OCI-LY3 (cell line): ENCODE results near the gene DCC.

ENCODE experiments used
- H2AFZ ChIP-seq: fragments of 200-600, 300-600 bp; shearing (Covaris generic); 2 replicates; pipeline ENCODE4 v1.6.0; 2014; ENCODE audit warnings: antibody characterized with exemption, low read depth, low read length
- H3K27ac ChIP-seq: fragments of 200-600, 300-600 bp; sonication (generic); 2 replicates; pipeline ENCODE4 v1.5.1; 2014; ENCODE audit warnings: mild to moderate bottlenecking, low read length, moderate library complexity, mixed read lengths
- H3K27me3 ChIP-seq: fragments of 200-600, 300-600 bp; sonication (generic); 2 replicates; pipeline ENCODE4 v1.6.1; 2014; ENCODE audit warnings: low read depth, low read length, mixed read lengths
- H3K36me3 ChIP-seq: fragments of 200-600, 300-600 bp; sonication (generic); replicated peaks from 2 replicates; pipeline ENCODE3; 2014; ENCODE audit warnings: low read depth, low read length, mixed read lengths
- H3K4me1 ChIP-seq: fragments of 300-600, 200-600 bp; sonication (generic); 2 replicates; pipeline ENCODE4 v1.6.1; 2014; ENCODE audit warnings: low read length, mixed read lengths
- H3K4me2 ChIP-seq: fragments of 200-600, 300-600 bp; sonication (generic); 2 replicates; pipeline ENCODE4 v1.6.1; 2014; ENCODE audit warnings: low read length, mixed read lengths
- H3K4me3 ChIP-seq: fragments of 300-600, 200-600 bp; sonication (generic); 2 replicates; pipeline ENCODE4 v1.5.1; 2014; ENCODE audit warnings: antibody characterized with exemption, mild to moderate bottlenecking, low read length, moderate library complexity
- H3K79me2 ChIP-seq: fragments of 300-600, 200-600 bp; shearing (Covaris generic); 2 replicates; pipeline ENCODE4 v1.6.1; 2014; ENCODE audit warnings: mild to moderate bottlenecking, low read length, mixed read lengths
- H3K9ac ChIP-seq: fragments of 300-600, 200-600 bp; shearing (Covaris generic); 2 replicates; pipeline ENCODE4 v1.6.0; 2014; ENCODE audit warnings: mild to moderate bottlenecking, low read length, moderate library complexity
- H3K9me3 ChIP-seq: fragments of 200-600, 300-600 bp; shearing (Covaris generic); 2 replicates; pipeline ENCODE4 v1.6.1; 2014; ENCODE audit warnings: low read length, mixed read lengths; ENCODE audit not compliant: insufficient read depth
- H4K20me1 ChIP-seq: fragments of 200-600, 300-600 bp; sonication (generic); 2 replicates; pipeline ENCODE4 v1.6.1; 2016; ENCODE audit warnings: low read length, mixed read lengths; ENCODE audit not compliant: insufficient read depth
- EZH2phosphoT487 ChIP-seq: fragments of 200-600 bp; shearing (Covaris generic); IDR thresholded peaks from 2 replicates; pipeline ENCODE4 v1.6.1; 2018; ENCODE audit warnings: antibody characterized with exemption, mixed run types, low read depth
- TF ChIP-seq, protein P1 (sequence below): fragments of 200-600, 300-600 bp; sonication (generic); IDR thresholded peaks from 2 replicates; pipeline ENCODE4 v1.5.1; 2014; ENCODE audit warnings: antibody characterized with exemption, low read length, low read depth

The DCC gene

DNA sequence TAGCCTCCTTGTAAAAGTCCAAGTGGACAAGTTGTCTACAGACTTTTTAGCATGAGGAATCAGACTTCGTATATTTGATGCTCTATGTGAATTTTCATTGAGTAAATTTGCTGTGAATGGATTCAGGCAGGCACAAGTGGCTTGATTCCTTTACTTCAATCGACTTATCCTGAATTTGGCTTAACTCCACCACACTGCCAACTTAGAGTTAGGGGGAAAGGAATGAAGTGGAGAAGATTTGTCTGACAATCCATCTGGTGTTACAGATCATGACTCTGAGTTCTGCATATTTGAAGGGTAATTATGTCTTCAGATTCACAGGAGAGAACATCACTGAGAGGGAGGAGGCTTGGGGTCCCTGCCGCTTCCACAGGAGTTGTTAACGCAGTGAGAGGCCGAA is 829.3 kb downstream of the DCC start:
- TF ChIP-seq EZH2phosphoT487, result no peak
- TF ChIP-seq, protein P1, sequence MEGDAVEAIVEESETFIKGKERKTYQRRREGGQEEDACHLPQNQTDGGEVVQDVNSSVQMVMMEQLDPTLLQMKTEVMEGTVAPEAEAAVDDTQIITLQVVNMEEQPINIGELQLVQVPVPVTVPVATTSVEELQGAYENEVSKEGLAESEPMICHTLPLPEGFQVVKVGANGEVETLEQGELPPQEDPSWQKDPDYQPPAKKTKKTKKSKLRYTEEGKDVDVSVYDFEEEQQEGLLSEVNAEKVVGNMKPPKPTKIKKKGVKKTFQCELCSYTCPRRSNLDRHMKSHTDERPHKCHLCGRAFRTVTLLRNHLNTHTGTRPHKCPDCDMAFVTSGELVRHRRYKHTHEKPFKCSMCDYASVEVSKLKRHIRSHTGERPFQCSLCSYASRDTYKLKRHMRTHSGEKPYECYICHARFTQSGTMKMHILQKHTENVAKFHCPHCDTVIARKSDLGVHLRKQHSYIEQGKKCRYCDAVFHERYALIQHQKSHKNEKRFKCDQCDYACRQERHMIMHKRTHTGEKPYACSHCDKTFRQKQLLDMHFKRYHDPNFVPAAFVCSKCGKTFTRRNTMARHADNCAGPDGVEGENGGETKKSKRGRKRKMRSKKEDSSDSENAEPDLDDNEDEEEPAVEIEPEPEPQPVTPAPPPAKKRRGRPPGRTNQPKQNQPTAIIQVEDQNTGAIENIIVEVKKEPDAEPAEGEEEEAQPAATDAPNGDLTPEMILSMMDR, result no peak
- Histone ChIP-seq H3K4me1 (peaks cover 18% of the 10 kb centered on the region), H3K4me3 (no peak overlapping the region), H3K79me2 (no peaks in the 10 kb centered on the region), H4K20me1 (no peaks in the 10 kb centered on the region), H3K36me3 (no peaks in the 10 kb centered on the region), H3K27ac (no peak overlapping the region), H2AFZ (no peak overlapping the region), H3K9ac (no peak overlapping the region), H3K9me3 (no peaks in the 10 kb centered on the region), H3K27me3 (no peaks in the 10 kb centered on the region), H3K4me2 (no peak overlapping the region)

DNA sequence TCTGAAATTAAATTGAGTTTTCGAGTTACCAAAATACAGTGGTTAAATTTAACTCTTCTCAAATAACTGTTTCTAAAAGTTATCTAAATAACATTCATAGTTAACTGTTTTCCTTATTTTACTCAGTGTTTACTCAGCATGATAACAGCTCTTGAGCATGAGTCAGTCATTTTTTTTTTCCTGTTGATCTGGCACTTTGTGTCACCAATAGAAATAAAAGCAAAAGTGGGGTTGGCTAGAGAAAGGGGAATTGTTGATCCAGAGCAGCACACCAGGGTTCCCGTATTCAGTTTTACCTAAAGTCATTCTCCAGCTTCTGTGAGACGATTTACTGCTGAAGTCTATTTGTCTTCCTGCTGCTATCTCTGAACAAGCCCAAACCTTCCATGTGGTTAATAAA is 851.6 kb downstream of the DCC start:
- H3K4me1 ChIP-seq, result no peaks in the 10 kb centered on the region
- H3K4me3 ChIP-seq, result no peak overlapping the region
- TF ChIP-seq, protein P1, result no peak
- no peak for TF ChIP-seq EZH2phosphoT487
- H2AFZ ChIP-seq, result no peak overlapping the region
- no peaks in the 10 kb centered on the region for H3K27me3 ChIP-seq
- H4K20me1 ChIP-seq, result no peaks in the 10 kb centered on the region
- no peaks in the 10 kb centered on the region for H3K36me3 ChIP-seq
- no peaks in the 10 kb centered on the region for H3K79me2 ChIP-seq
- H3K9me3 ChIP-seq, result no peaks in the 10 kb centered on the region
- no peak overlapping the region for H3K4me2 ChIP-seq
- H3K27ac ChIP-seq, result no peak overlapping the region
- H3K9ac ChIP-seq, result no peak overlapping the region

DNA sequence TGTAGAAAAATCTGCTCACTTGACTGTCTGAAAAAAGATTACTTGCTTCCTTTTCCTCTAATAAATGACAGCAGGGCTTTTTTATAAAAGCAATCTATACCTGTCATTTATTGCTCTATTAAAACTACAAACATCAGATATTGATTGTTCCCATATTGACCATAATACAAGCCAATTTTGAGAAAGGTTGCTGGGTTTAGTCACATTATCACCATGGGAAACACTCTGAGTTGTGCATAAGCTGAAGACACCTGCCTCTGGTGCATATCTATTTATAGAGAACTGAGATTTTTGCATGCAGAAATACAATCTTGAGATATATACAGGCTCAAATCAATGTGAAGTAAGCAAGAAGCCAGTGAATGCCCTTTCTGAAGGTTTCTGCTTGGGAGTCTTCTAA is 853.9 kb downstream of the DCC start:
- H3K4me1 ChIP-seq, result no peaks in the 10 kb centered on the region
- TF ChIP-seq, protein P1, result no peak
- TF ChIP-seq EZH2phosphoT487, result no peak

DNA sequence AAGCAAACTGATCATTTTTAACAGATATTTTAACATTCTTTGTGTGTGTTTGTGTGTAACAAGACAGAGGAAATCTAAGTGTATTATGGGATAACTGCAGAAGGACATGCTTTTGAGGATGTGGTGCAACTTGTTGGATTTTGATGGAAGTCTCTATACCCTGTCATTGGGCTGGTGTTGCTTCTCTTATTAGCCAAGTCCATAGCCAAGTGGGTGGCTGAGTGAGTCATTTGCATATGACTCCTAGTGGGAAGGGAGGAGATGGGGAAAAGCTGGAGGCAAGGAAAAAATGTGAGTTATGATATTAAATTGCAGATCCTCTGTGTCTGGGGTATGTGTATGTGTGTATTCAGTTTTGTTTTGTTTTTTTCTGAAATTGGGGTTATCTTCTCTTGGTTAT is 879.9 kb downstream of the DCC start:
- no peaks in the 10 kb centered on the region for H3K27me3 ChIP-seq
- H4K20me1 ChIP-seq, result no peaks in the 10 kb centered on the region
- no peaks in the 10 kb centered on the region for H3K36me3 ChIP-seq
- H3K4me2 ChIP-seq, result no peak overlapping the region
- H3K9ac ChIP-seq, result no peak overlapping the region
- TF ChIP-seq EZH2phosphoT487, result no peak
- TF ChIP-seq, protein P1, result no peak
- H3K4me1 ChIP-seq, result no peaks in the 10 kb centered on the region
- H3K27ac ChIP-seq, result no peak overlapping the region
- no peaks in the 10 kb centered on the region for H3K79me2 ChIP-seq
- no peak overlapping the region for H3K4me3 ChIP-seq
- no peaks in the 10 kb centered on the region for H3K9me3 ChIP-seq
- 0 out of 2 replicates have a peak overlapping the region, but pooled peaks have one; percentile 6 for H2AFZ ChIP-seq

More for the DNA sequence above, 853.9 kb downstream of the DCC start:
- H2AFZ ChIP-seq, result no peak overlapping the region
- H3K36me3 ChIP-seq, result no peaks in the 10 kb centered on the region
- H3K79me2 ChIP-seq, result no peaks in the 10 kb centered on the region
- no peak overlapping the region for H3K9ac ChIP-seq
- no peak overlapping the region for H3K27ac ChIP-seq
- no peak overlapping the region for H3K4me2 ChIP-seq
- H3K4me3 ChIP-seq, result no peak overlapping the region
- H3K27me3 ChIP-seq, result no peaks in the 10 kb centered on the region
- no peaks in the 10 kb centered on the region for H4K20me1 ChIP-seq
- H3K9me3 ChIP-seq, result no peaks in the 10 kb centered on the region
